ENCODE results near the gene MRPL2. TPM values are rescaled to one million over a fixed set of nuclear protein-coding genes. Genes with fewer than 3 reads are reported as not detected.

Gene MRPL2
- total RNA-seq, 1 donor from 2014 or later: 16.2 TPM

- H3K4me3 ChIP-seq (ENCODE audit: low read length in 3 of 3): no peak overlapping the region
- no peaks in the 10 kb centered on the region for H3K9me3 ChIP-seq (ENCODE audit: control insufficient read depth in 3 of 3, low read length in 3 of 3)
- H3K27me3 ChIP-seq (ENCODE audit: control insufficient read depth in 3 of 3, insufficient read depth in 3 of 3, low read length in 3 of 3): no peaks in the 10 kb centered on the region
- peaks cover 18 to 37% (median 24%) of the 10 kb centered on the region in 3 donors for H3K4me1 ChIP-seq (ENCODE audit: control insufficient read depth in 3 of 3, insufficient read depth in 3 of 3, low read length in 3 of 3)
- no peak overlapping the region for H3K27ac ChIP-seq (ENCODE audit: low read depth, low read length)
- peak overlapping the region in 2 of 3 donors; percentile 28 to 45 for H3K9ac ChIP-seq (ENCODE audit: low read depth in 1 of 3, low read length in 3 of 3)
- peaks cover 56 to 60% (median 57%) of the 10 kb centered on the region in 3 donors for H3K36me3 ChIP-seq (ENCODE audit: control insufficient read depth in 3 of 3, insufficient read depth in 3 of 3, low read length in 3 of 3)
Measured at GRCh38 chr6:43029120-43029519, 30.1 kb downstream of the MRPL2 start.

GRCh38 chr6:43026365-43026764 is 32.9 kb downstream of the MRPL2 start:
- H3K4me3 ChIP-seq (ENCODE audit: low read length in 3 of 3): no peak overlapping the region
- H3K9me3 ChIP-seq (ENCODE audit: control insufficient read depth in 3 of 3, low read length in 3 of 3): no peaks in the 10 kb centered on the region
- no peaks in the 10 kb centered on the region for H3K27me3 ChIP-seq (ENCODE audit: control insufficient read depth in 3 of 3, insufficient read depth in 3 of 3, low read length in 3 of 3)
- peaks cover 26 to 40% (median 27%) of the 10 kb centered on the region in 3 donors for H3K4me1 ChIP-seq (ENCODE audit: control insufficient read depth in 3 of 3, insufficient read depth in 3 of 3, low read length in 3 of 3)
- peaks cover 49% of the 10 kb centered on the region in 3 donors for H3K36me3 ChIP-seq (ENCODE audit: control insufficient read depth in 3 of 3, insufficient read depth in 3 of 3, low read length in 3 of 3)
- no peak overlapping the region for H3K9ac ChIP-seq (ENCODE audit: low read depth in 1 of 3, low read length in 3 of 3)
- H3K27ac ChIP-seq (ENCODE audit: low read depth, low read length): peak overlapping the region; percentile 36

- Histone ChIP-seq H3K9ac (ENCODE audit: low read depth in 1 of 3, low read length in 3 of 3) (peak overlapping the region in 1 of 3 donors; percentile 43), H3K4me1 (ENCODE audit: control insufficient read depth in 3 of 3, insufficient read depth in 3 of 3, low read length in 3 of 3) (peaks cover 44 to 51% (median 46%) of the 10 kb centered on the region in 3 donors), H3K4me3 (ENCODE audit: low read length in 3 of 3) (no peak overlapping the region), H3K27me3 (ENCODE audit: control insufficient read depth in 3 of 3, insufficient read depth in 3 of 3, low read length in 3 of 3) (no peaks in the 10 kb centered on the region), H3K9me3 (ENCODE audit: control insufficient read depth in 3 of 3, low read length in 3 of 3) (no peaks in the 10 kb centered on the region), H3K36me3 (ENCODE audit: control insufficient read depth in 3 of 3, insufficient read depth in 3 of 3, low read length in 3 of 3) (peaks cover 44 to 56% (median 53%) of the 10 kb centered on the region in 3 donors), H3K27ac (ENCODE audit: low read depth, low read length) (no peak overlapping the region)
Measured at GRCh38 chr6:43024436-43024835, 34.8 kb downstream of the MRPL2 start.

- Histone ChIP-seq H3K4me1 (ENCODE audit: control insufficient read depth in 3 of 3, insufficient read depth in 3 of 3, low read length in 3 of 3) (peaks cover 64 to 68% (median 66%) of the 10 kb centered on the region in 3 donors), H3K4me3 (ENCODE audit: low read length in 3 of 3) (peak within 1 kb of the TSS; percentile 99 to 100 (median 99)), H3K9me3 (ENCODE audit: control insufficient read depth in 3 of 3, low read length in 3 of 3) (no peaks in the 10 kb centered on the region), H3K27me3 (ENCODE audit: control insufficient read depth in 3 of 3, insufficient read depth in 3 of 3, low read length in 3 of 3) (no peaks in the 10 kb centered on the region), H3K9ac (ENCODE audit: low read depth in 1 of 3, low read length in 3 of 3) (peak within 1 kb of the TSS; percentile 76 to 98 (median 91)), H3K27ac (ENCODE audit: low read depth, low read length) (peak within 1 kb of the TSS; percentile 92), H3K36me3 (ENCODE audit: control insufficient read depth in 3 of 3, insufficient read depth in 3 of 3, low read length in 3 of 3) (peaks cover 41 to 53% (median 52%) of the 10 kb centered on the region in 3 donors)
Measured at GRCh38 chr6:43021270-43022047, 37.8 kb downstream of the MRPL2 start, which contains the start of gene RRP36. Gene RRP36 (plus strand): TSS chr6:43021623. CDS start chr6:43021655, 32 bp downstream.

- Histone ChIP-seq H3K4me1 (ENCODE audit: control insufficient read depth in 3 of 3, insufficient read depth in 3 of 3, low read length in 3 of 3) (peaks cover 67 to 70% (median 69%) of the 10 kb centered on the region in 3 donors), H3K9me3 (ENCODE audit: control insufficient read depth in 3 of 3, low read length in 3 of 3) (no peaks in the 10 kb centered on the region), H3K27ac (ENCODE audit: low read depth, low read length) (peak overlapping the region; percentile 92), H3K27me3 (ENCODE audit: control insufficient read depth in 3 of 3, insufficient read depth in 3 of 3, low read length in 3 of 3) (no peaks in the 10 kb centered on the region), H3K36me3 (ENCODE audit: control insufficient read depth in 3 of 3, insufficient read depth in 3 of 3, low read length in 3 of 3) (peaks cover 35 to 50% (median 48%) of the 10 kb centered on the region in 3 donors), H3K4me3 (ENCODE audit: low read length in 3 of 3) (peak overlapping the region; percentile 69 to 99 (median 99)), H3K9ac (ENCODE audit: low read depth in 1 of 3, low read length in 3 of 3) (peak overlapping the region; percentile 72 to 98 (median 91))
Measured at GRCh38 chr6:43020847-43021246, 38.4 kb downstream of the MRPL2 start.

GRCh38 chr6:43020052-43020705 is 39.1 kb downstream of the MRPL2 start:
- Histone ChIP-seq H3K4me1 (ENCODE audit: control insufficient read depth in 3 of 3, insufficient read depth in 3 of 3, low read length in 3 of 3) (peaks cover 73 to 76% (median 74%) of the 10 kb centered on the region in 3 donors), H3K36me3 (ENCODE audit: control insufficient read depth in 3 of 3, insufficient read depth in 3 of 3, low read length in 3 of 3) (peaks cover 32 to 48% (median 44%) of the 10 kb centered on the region in 3 donors), H3K27me3 (ENCODE audit: control insufficient read depth in 3 of 3, insufficient read depth in 3 of 3, low read length in 3 of 3) (no peaks in the 10 kb centered on the region), H3K27ac (ENCODE audit: low read depth, low read length) (peak overlapping the region; percentile 92), H3K9ac (ENCODE audit: low read depth in 1 of 3, low read length in 3 of 3) (peak overlapping the region in 2 of 3 donors; percentile 38 to 91), H3K9me3 (ENCODE audit: control insufficient read depth in 3 of 3, low read length in 3 of 3) (no peaks in the 10 kb centered on the region), H3K4me3 (ENCODE audit: low read length in 3 of 3) (peak overlapping the region; percentile 69 to 99 (median 99))

GRCh38 chr6:43019152-43019551 is 40.1 kb downstream of the MRPL2 start:
- Histone ChIP-seq H3K9me3 (ENCODE audit: control insufficient read depth in 3 of 3, low read length in 3 of 3) (no peaks in the 10 kb centered on the region), H3K4me1 (ENCODE audit: control insufficient read depth in 3 of 3, insufficient read depth in 3 of 3, low read length in 3 of 3) (peaks cover 72 to 76% (median 74%) of the 10 kb centered on the region in 3 donors), H3K9ac (ENCODE audit: low read depth in 1 of 3, low read length in 3 of 3) (peak overlapping the region in 2 of 3 donors; percentile 23 to 77), H3K27me3 (ENCODE audit: control insufficient read depth in 3 of 3, insufficient read depth in 3 of 3, low read length in 3 of 3) (no peaks in the 10 kb centered on the region), H3K36me3 (ENCODE audit: control insufficient read depth in 3 of 3, insufficient read depth in 3 of 3, low read length in 3 of 3) (peaks cover 22 to 38% (median 34%) of the 10 kb centered on the region in 3 donors), H3K27ac (ENCODE audit: low read depth, low read length) (peak overlapping the region; percentile 92), H3K4me3 (ENCODE audit: low read length in 3 of 3) (no peak overlapping the region)

- Histone ChIP-seq H3K9me3 (ENCODE audit: control insufficient read depth in 3 of 3, low read length in 3 of 3) (no peaks in the 10 kb centered on the region), H3K4me1 (ENCODE audit: control insufficient read depth in 3 of 3, insufficient read depth in 3 of 3, low read length in 3 of 3) (peaks cover 79 to 86% (median 79%) of the 10 kb centered on the region in 3 donors), H3K9ac (ENCODE audit: low read depth in 1 of 3, low read length in 3 of 3) (peak overlapping the region; percentile 69 to 89 (median 77)), H3K36me3 (ENCODE audit: control insufficient read depth in 3 of 3, insufficient read depth in 3 of 3, low read length in 3 of 3) (peaks cover 27 to 42% (median 40%) of the 10 kb centered on the region in 3 donors), H3K27me3 (ENCODE audit: control insufficient read depth in 3 of 3, insufficient read depth in 3 of 3, low read length in 3 of 3) (no peaks in the 10 kb centered on the region), H3K27ac (ENCODE audit: low read depth, low read length) (peak overlapping the region; percentile 92), H3K4me3 (ENCODE audit: low read length in 3 of 3) (peak overlapping the region; percentile 60 to 88 (median 77))
Measured at GRCh38 chr6:43016943-43017334, 42.3 kb downstream of the MRPL2 start.

- H3K36me3 ChIP-seq (ENCODE audit: control insufficient read depth in 3 of 3, insufficient read depth in 3 of 3, low read length in 3 of 3): peaks cover 33 to 48% (median 46%) of the 10 kb centered on the region in 3 donors
Measured at GRCh38 chr6:43016176-43016942, 42.9 kb downstream of the MRPL2 start.

More at GRCh38 chr6:43016176-43016942, 42.9 kb downstream of the MRPL2 start:
- H3K4me1 ChIP-seq (ENCODE audit: control insufficient read depth in 3 of 3, insufficient read depth in 3 of 3, low read length in 3 of 3): peaks cover 79 to 86% (median 79%) of the 10 kb centered on the region in 3 donors
- peak overlapping the region; percentile 60 to 88 (median 77) for H3K4me3 ChIP-seq (ENCODE audit: low read length in 3 of 3)
- peak overlapping the region; percentile 92 for H3K27ac ChIP-seq (ENCODE audit: low read depth, low read length)
- H3K27me3 ChIP-seq (ENCODE audit: control insufficient read depth in 3 of 3, insufficient read depth in 3 of 3, low read length in 3 of 3): no peaks in the 10 kb centered on the region
- peak overlapping the region; percentile 69 to 89 (median 77) for H3K9ac ChIP-seq (ENCODE audit: low read depth in 1 of 3, low read length in 3 of 3)
- no peaks in the 10 kb centered on the region for H3K9me3 ChIP-seq (ENCODE audit: control insufficient read depth in 3 of 3, low read length in 3 of 3)
